A549 treated with CORT108297 at 1 μM for 4 hours (cell line): ENCODE results near the gene EIF2A. TPM values are rescaled to one million over a fixed set of nuclear protein-coding genes. Genes with fewer than 3 reads are reported as not detected.

Experiments used
- total RNA-seq: library from RNA; stranded (reverse); fragments of 200-300 nt; extraction: Qiagen RNA extraction; gene quantifications from 5 replicates; pipeline ENCODE4 v1.2.3, GENCODE V29; 2022

EIF2A gene
- total RNA-seq: 62.1 to 101 TPM (median 70.4 TPM) in 5 replicates

GRCh38 chr3:150546226-150547044 is at the start of gene EIF2A, which contains the start of gene SERP1:
Gene EIF2A (plus strand): TSS chr3:150546787. CDS start chr3:150546803, 16 bp downstream.
Gene SERP1 (minus strand): TSS chr3:150546496. CDS start chr3:150546135, 361 bp downstream.

GRCh38 chr3:150603153-150603979 is 56.8 kb downstream of the EIF2A start, which contains the start of gene SELENOT:
Gene SELENOT (plus strand): TSS chr3:150603321. CDS start chr3:150603363, 42 bp downstream.

Other genes with a start within 250 kb of the EIF2A start
- gene TSC22D2, start 138.5 kb upstream of the EIF2A start, total RNA-seq: 10.9 to 15.5 TPM (median 11.9 TPM) in 5 replicates
- 54.8 to 111 TPM (median 105 TPM) in 5 replicates for gene SERP1, start 291 bp upstream of the EIF2A start, total RNA-seq
- gene SELENOT, start 56.5 kb downstream of the EIF2A start, total RNA-seq: 98.6 to 106 TPM (median 105 TPM) in 5 replicates
- 0.18 TPM in 1 of 5 replicates, not detected in the others for gene ERICH6, start 157.1 kb downstream of the EIF2A start, total RNA-seq
- gene SIAH2, start 216.4 kb downstream of the EIF2A start, total RNA-seq: 14.4 to 19.8 TPM (median 18.0 TPM) in 5 replicates